GM18858 (cell line): Measurements from ENCODE around the gene SLC12A6.
"Not testable (repeated sequence)": the region's sequence is repeated elsewhere in the genome, so short reads cannot be mapped to it uniquely, and the experiment has no call there.

Experiments
- ATAC-seq: cut with Tn5 transposase; IDR thresholded peaks from one replicate; pipeline ENCODE4 v1.9.1; 2021; ENCODE audit not compliant: unreplicated experiment

The SLC12A6 gene

GRCh38 chr15:34337557-34338306 is at the start of gene SLC12A6:
Gene SLC12A6, minus strand, starts transcription at chr15:34337781. Its CDS starts 1,101 bp downstream, at chr15:34336680.
- ATAC-seq: peak; percentile 54

DNA sequence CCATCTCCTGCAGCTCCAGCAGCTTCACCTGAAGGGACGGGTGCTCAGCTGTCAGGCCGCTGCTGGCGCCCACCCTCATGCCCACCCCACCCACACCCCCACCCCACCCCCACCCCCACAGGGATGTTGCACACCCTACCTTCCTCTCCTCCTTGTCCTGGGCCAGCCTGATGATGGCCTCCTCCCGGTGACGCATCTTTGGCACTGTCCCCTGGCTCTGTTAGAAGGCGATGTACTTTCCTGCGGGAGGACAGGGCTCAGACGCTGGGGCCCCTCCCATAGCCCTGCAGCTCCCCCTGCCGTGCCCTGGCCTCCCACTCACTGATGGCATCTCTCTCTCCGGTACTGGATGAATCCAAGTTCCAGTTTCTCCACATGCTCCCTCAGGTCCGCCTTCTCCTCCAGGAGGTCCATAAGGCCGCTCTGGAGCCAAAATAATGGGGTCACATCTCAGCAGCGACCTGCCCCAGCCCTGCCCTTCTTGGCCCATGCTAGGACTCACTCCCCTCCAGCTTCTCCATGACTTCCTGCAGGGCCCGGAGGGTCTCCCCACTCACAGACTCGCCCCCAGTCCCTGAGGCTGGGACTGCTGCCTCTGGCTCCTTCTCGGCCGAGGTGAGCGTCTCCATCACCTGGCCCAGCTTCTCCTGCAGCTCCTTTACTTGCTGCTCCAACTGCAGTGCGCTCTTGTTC is 44.4 kb upstream of the SLC12A6 start:
- not testable (repeated sequence) for ATAC-seq

DNA sequence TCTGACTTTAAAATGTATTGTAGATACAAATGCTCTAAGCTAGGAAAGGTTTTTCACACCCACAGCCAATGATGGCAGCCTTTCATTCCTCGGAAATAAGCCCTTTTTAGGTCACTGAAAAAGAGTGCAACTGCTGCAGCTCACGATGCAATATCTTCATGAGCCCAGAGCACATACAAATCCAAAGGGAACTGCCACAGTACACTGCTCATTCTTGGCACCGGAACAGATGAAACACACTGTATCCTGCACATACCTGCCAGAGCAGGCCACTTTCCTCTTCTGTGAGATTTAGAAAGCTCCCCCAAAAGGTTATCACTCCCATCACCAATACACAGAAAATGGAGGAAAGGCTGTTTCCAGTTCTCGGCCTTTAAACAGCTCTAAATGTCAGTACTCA is 42.9 kb upstream of the SLC12A6 start:
- not testable (repeated sequence) for ATAC-seq

DNA sequence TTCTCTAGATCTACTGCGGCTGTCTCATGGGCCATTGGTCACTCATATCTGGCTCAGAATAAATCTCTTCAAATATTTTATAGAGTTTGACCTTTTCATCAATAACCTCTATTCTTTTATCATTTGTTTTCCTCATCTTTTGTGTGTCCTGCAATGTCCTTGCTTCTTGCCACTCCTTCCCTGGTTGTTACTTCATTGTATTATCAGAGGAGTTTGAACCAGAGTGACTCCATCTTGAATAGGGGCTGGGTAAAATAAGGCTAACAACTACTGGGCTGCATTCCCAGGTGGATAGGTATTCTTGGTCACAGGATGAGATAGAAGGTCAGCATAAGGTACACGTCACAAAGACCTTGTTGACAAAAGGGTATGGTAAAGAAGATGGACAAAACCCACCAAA is 39.3 kb upstream of the SLC12A6 start:
- no peak for ATAC-seq

DNA sequence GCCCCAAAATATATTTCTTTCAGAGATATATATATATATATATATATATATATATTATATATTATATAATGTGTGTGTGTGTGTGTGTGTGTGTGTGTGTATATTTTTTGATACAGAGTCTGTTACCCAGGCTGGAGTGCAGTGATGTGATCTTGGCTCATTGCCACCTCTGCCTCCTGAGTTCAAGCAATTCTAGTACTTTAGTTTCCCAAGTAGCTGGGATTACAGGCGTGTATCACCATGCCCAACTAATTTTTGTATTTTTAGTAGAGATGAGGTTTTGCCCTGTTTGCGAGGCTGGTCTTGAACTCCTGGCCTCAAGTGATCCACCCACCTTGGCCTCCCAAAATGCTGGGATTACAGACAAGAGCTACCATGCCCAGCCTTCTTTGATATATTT is 38.0 kb upstream of the SLC12A6 start:
- not testable (repeated sequence) for ATAC-seq

DNA sequence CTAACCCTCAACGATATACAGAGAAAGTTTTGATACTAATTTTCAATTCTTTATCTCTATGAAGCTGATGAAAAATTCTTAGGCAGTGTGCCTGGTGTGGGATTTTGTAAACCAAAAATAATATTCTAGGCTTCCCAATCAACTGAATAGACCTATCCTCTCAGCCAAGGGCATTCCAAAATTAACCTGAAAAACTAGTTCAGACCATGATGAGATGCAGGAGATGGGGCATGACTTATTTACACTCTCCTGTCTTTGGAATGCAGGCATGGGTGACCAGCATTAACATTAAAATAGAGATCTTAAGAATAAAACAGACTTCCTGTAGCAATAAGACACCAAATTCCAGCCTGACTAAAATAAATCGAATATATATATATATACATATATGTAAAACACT is 37.2 kb upstream of the SLC12A6 start:
- no peak for ATAC-seq

GRCh38 chr15:34373951-34374350 is 36.4 kb upstream of the SLC12A6 start:
- ATAC-seq: no peak

DNA sequence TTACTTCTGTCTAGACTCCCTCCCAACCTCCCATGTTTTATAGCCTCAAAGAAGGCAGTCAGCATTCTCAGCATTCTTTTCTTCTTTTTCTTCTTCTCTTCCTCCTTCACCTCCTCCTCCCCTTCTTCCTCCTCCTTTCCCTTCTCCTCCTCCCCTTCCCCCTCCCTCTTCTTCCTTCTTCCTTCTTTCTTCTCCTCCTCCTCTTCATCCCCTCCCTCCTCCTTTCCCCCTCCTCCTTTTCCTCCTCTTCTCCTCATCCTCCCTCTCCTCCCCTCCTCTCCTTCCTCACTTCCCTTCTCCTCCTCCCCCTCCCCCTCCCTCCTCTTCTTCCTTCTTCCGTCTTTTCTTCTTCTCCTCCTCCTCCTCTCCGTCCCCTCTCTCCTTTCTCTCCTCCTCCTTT is 33.1 kb upstream of the SLC12A6 start:
- ATAC-seq: no peak

GRCh38 chr15:34370129-34370528 is 32.5 kb upstream of the SLC12A6 start:
- no peak for ATAC-seq

DNA sequence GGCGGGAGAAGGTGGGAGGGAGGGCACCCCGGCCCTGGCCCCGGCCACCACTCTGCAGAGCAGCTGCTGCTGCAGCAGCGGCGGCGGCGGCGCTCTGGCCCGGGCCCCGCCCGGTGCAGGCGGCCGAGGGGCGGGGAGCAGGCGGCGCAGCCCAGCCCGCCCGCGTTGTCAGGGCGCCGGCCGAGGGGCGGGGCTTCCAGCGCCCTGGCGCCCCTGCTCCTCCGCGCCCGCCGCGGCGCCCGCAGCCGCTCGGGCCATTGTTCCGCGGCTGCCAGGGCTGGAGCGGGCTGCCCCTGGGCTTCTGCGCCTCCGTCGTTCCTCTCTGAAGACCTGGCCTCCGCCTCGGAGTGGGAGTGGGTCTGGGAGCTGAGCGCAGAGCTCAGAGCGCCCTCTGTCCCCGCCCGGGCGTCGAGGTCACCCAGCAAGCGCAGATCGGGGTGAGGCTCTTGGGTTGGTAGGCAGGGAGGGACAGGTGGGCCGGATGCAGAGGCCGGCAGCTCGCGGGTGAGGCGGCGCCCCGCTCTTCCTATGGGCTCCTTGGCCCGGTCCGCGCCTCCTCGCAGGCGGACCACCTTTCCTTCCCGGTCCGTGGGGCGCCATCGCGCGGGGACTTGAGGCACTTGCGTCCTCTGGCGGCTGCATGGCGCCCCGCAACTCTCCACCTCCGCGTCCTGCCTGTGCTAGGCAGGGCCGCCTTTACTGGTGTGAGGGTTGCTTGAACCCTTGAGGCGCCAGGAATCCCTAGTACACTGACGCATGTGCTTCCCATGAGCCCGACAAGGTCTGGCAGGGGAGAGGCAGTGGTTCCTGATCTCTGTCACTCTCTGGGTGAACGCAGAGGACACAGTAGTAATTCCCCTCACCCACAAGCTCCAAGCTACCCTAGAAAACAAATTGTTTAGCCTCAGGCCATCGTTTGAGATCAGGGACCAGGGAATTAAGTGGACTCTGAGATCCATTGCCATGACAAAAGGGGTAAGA is 29.8 kb upstream of the SLC12A6 start, which contains the start of gene LPCAT4:
TSS of gene LPCAT4 (minus strand) at position 96 of the 981 bp plus-strand sequence. CDS start 96 bp downstream, outside the sequence.
- ATAC-seq: peak; percentile 52

- no peak for ATAC-seq
Observed at GRCh38 chr15:34366271-34367065, 28.9 kb upstream of the SLC12A6 start.

DNA sequence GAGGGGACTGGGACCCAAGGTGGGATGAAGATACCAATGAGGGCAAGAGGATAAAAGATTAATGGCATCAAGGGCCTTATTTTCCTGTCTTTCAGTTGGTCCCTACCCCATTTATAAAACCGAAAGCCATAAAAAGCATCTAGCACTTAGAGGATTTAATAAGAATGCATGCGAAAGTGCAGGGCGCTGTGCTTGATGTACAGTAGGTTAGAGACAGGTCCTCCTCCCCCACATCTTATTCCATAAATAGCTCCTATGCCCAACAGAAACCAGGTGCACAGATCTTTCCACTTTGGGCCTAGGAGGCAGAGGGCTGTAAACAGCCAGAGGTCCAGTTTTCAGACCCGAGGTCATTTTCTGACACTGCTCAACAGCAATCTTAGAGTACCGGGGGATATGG is 28.3 kb upstream of the SLC12A6 start:
- no peak for ATAC-seq

DNA sequence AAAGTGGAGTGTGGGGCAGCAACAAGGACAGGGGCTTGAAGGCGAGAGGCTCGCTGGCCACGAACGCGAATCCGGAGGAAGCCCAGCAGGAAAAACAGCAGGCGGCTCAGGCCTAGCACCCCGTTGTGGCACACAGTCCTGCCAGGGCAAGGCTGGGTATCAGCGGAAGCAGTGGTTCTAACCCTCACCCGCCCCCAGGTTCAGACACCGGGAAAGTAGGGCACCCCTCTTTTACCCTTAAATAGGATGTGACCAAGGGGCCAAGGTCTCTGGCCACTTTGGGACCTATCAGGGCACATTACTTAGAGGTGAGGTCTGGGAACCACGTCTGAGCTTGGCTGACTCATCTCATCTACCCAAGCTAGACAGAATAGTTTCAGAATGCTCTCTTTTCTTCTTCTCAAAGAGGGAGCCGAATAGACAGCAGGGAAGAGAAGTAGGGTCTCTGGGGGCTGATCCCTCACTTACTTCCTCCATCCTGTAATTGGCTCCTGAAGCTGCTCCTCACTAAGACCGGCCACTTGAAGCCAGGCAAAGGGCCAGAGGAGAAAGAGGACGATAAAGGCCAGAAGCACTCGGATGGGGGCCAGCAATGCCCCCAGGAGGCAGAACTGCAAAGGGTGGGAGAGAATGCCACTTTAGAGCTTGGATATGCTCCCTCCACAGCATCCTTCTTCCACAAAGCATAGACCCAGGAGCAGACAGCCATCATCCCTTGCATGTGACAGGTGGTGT is 27.7 kb upstream of the SLC12A6 start:
- ATAC-seq: no peak

DNA sequence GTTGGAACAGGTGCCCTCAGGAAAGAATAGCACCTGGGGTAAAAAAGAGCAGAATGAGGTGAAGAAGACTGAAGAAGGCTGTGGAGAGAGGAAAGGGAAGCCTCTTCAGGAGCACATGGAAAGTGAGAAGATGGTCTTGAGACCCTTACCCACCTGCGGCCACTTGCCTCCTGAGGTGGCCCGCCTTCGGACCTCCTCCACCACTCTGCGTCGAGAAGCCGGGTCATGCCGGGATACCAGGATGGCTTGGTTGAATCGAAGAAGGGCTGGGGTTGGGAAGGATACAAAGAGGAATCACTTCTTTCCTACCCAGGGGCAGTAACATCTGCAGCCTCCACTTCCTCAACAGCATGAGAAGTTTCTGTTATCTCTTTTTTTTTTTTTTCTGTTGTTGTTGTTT is 26.5 kb upstream of the SLC12A6 start:
- no peak for ATAC-seq

- no peak for ATAC-seq
Observed at GRCh38 chr15:34362047-34362773, 24.6 kb upstream of the SLC12A6 start.

DNA sequence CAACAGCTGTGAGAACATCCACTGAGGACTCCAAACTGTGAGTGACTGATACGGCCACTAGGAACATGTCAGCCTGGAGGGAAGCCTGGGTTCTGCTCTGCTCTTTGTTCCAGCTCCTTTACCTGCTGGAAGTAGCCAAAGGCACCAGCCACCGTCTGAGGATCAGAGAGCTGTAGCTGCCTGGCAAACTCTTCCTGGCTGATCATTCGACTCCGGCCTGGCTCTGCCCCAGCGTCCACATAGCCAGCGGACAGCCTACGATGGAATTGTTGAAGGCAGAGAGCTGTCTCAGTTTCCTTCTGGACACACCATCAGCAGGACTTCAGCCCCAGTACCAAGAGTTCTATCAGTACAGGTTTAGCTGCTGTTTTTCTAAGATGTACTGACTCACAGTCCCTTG is 23.7 kb upstream of the SLC12A6 start:
- ATAC-seq: no peak

DNA sequence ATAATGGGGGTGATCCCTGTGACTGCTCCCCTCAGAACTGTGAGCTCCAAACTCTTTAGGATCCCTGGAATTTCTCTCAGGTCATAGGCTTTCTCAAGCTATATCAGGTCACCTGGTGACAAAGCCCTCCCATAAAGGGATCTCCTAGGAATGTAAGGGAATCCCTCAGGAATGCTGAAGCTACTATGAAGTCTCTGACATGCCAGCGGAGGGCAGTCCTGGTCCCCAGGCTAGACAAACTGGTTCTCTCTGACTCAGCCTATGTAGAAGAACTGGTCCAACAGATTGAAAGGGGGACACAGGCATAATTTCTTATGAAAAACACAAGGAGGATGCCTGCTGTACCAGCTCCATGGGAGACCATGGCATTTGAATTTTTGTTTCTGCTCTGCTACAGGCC is 22.7 kb upstream of the SLC12A6 start:
- no peak for ATAC-seq

DNA sequence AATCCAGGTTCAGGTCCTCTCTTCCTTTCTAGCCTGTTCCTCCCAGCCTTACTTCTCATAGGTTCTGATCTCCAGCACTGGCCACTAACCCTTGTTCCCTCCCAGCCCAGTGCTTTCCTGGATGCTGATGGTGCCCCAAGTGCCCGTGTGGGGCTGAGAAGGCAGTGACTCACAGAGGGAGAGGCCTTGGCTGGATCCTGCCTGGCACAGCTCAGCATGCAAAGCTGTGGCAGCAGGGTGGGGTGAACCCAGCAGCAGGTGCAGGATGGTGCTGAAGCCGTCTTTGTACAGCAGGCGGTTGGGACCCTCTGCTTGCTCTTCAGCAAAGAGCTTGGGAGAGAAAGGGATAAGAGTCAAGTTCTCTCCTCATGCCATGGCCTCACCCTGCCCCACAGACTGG is 21.8 kb upstream of the SLC12A6 start:
- ATAC-seq: no peak

GRCh38 chr15:34358948-34359347 is 21.4 kb upstream of the SLC12A6 start:
- no peak for ATAC-seq
